K562 (cell line): ENCODE data around the gene AZU1. TPM values are rescaled to one million over a fixed set of nuclear protein-coding genes. Genes with fewer than 3 reads are reported as not detected.
A peak's percentile ranks its signal among the peaks of the same experiment; 100 is the strongest.

Experiments used
- BHLHE40 ChIP-seq: IDR thresholded peaks from 2 replicates; pipeline ENCODE4 v1.6.1; 2011; ENCODE audit warnings: low read length, improper control_type of control experiment
- CBFA2T3 ChIP-seq: fragments of 450-650 bp; IDR thresholded peaks from 2 replicates; pipeline ENCODE4 v1.6.1; 2017
- CREB1 ChIP-seq, 2 experiments: sonication (generic) in 1 of 2; formaldehyde crosslinking in 1 of 2; IDR thresholded peaks; 2 replicates each; pipeline versions ENCODE4 v1.6.1 to v1.8.0; 2012 to 2022; ENCODE audit warnings: inconsistent platforms in 1 of 2, mild to moderate bottlenecking in 1 of 2, missing genetic modification reagents in 1 of 2, moderate library complexity in 1 of 2
- CTBP1 ChIP-seq: fragments of 450-650 bp; IDR thresholded peaks from 2 replicates; pipeline ENCODE4 v1.6.1; 2016; ENCODE audit warnings: borderline replicate concordance
- E2F6 ChIP-seq, 2 experiments: IDR thresholded peaks; 2 replicates each; pipeline ENCODE4 v1.6.1; 2011; ENCODE audit warnings: borderline replicate concordance in 1 of 2, control low read depth in 1 of 2, low read depth in 1 of 2, low read length in 1 of 2, mild to moderate bottlenecking in 1 of 2, mixed read lengths in 1 of 2, moderate library complexity in 1 of 2; ENCODE audit not compliant: insufficient read depth in 1 of 2, insufficient read length in 1 of 2, poor library complexity in 1 of 2, severe bottlenecking in 1 of 2; ENCODE audit errors: extremely low read depth in 1 of 2
- MAX ChIP-seq: sonication (generic); formaldehyde crosslinking; IDR thresholded peaks from 2 replicates; pipeline ENCODE4 v1.9.0; 2022; ENCODE audit warnings: mild to moderate bottlenecking, missing genetic modification reagents
- SAFB ChIP-seq: fragments of 200-400 bp; formaldehyde crosslinking; IDR thresholded peaks from 2 replicates; pipeline ENCODE4 v1.6.1; 2017; ENCODE audit warnings: low read depth, low read length, borderline replicate concordance
- SLC30A9 ChIP-seq: fragments of 250-450 bp; sonication (Bioruptor Pico); IDR thresholded peaks from 2 replicates; pipeline ENCODE4 v1.8.0; 2022; ENCODE audit warnings: mild to moderate bottlenecking, moderate library complexity
- SP1 ChIP-seq: sonication (generic); formaldehyde crosslinking; IDR thresholded peaks from 2 replicates; pipeline ENCODE4 v1.8.1; 2022; ENCODE audit warnings: mild to moderate bottlenecking, missing genetic modification reagents
- SRF ChIP-seq, 2 experiments: fragments of 250-450, 450-650 bp in 1 of 2; sonication (Bioruptor Pico) in 1 of 2; sonication (generic) in 1 of 2; formaldehyde crosslinking; IDR thresholded peaks; 2 replicates each; pipeline versions ENCODE4 v1.5.0 to v1.5.1; 2020 to 2022; ENCODE audit warnings: mild to moderate bottlenecking in 1 of 2, missing genetic modification reagents in 1 of 2
- TFE3 ChIP-seq: fragments of 450-650 bp; formaldehyde crosslinking; IDR thresholded peaks from 2 replicates; pipeline ENCODE4 v1.4.0; 2020; ENCODE audit warnings: mild to moderate bottlenecking, mixed read lengths
- USF1 ChIP-seq: sonication (generic); formaldehyde crosslinking; IDR thresholded peaks from 2 replicates; pipeline ENCODE4 v1.9.0; 2022; ENCODE audit warnings: mild to moderate bottlenecking, missing genetic modification reagents
- XRCC3 ChIP-seq: fragments of 450-650 bp; IDR thresholded peaks from 2 replicates; pipeline ENCODE4 v1.6.1; 2017; ENCODE audit warnings: mild to moderate bottlenecking, moderate library complexity
- polyA plus RNA-seq, 8 experiments: library from polyadenylated mRNA; depleted of rRNA in 4 of 8; stranded (reverse) in 5 of 8; unstranded in 3 of 8; fragments of >200 nt; fragmentation: Nextera tagmentation in 2 of 8; fragmentation: Illumina TruSeq in 1 of 8; extraction: Ambion mirVana in 2 of 8; extraction: Trizol in 1 of 8; gene quantifications; 2 replicates each; pipeline versions ENCODE4 v1.2.1 to v1.2.3, GENCODE V29; 2011 to 2014; ENCODE audit warnings: inconsistent platforms in 1 of 8, missing spikeins in 1 of 8
- total RNA-seq, 7 experiments: library from RNA; depleted of rRNA in 6 of 7; stranded (reverse); fragments of >200 nt in 6 of 7; fragmentation: Illumina TruSeq in 2 of 7; extraction: Trizol in 2 of 7; gene quantifications; 2 replicates each; pipeline versions ENCODE4 v1.2.1 to v1.2.3, GENCODE V29; 2011 to 2021; ENCODE audit warnings: low replicate concordance in 1 of 7

Gene AZU1
- total and polyA plus RNA-seq, 9 of the 15 experiments (the other 6 are each of a cell fraction or from before 2014, with no cell fraction given) = 0.29 to 1.9 (median 0.59) TPM; not detected in 3

- TF ChIP-seq USF1 (CRISPR knock-in tag) = no peak
- TF ChIP-seq E2F6 (IDR thresholded peaks at IDR 0.05; ENCODE audit: borderline replicate concordance in 1 of 2, extremely low read depth in 1 of 2, insufficient read depth in 1 of 2, insufficient read length in 1 of 2, low read depth in 1 of 2, low read length in 1 of 2, poor library complexity in 1 of 2, severe bottlenecking in 1 of 2) = peak; percentile 83 to 91
- TF ChIP-seq TFE3 (CRISPR knock-in tag) = no peak
- no peak for TF ChIP-seq XRCC3
- peak; percentile 84 for TF ChIP-seq MAX (CRISPR knock-in tag)
- 0 out of 2 replicates have a peak, but pooled peaks have one; percentile 8 for TF ChIP-seq CTBP1
- 0 out of 2 replicates have a peak, but pooled peaks have one; percentile 69 for TF ChIP-seq SP1 (CRISPR knock-in tag)
- 0 out of 4 replicates have a peak, but pooled peaks of 1 of the 2 experiments have one; percentile 16 for TF ChIP-seq SRF (CRISPR knock-in tag; IDR thresholded peaks at IDR 0.05)
- peak; percentile 31; the same call in 1 of the 2 replicates for TF ChIP-seq SAFB
- no peak for TF ChIP-seq CBFA2T3
- TF ChIP-seq CREB1 (IDR thresholded peaks at IDR 0.05) = no peak
- peak; percentile 28; the same call in 1 of the 2 replicates for TF ChIP-seq CREB1 (CRISPR knock-in tag; IDR thresholded peaks at IDR 0.05)
- 0 out of 2 replicates have a peak, but pooled peaks have one; percentile 16 for TF ChIP-seq BHLHE40
- no peak for TF ChIP-seq SLC30A9 (CRISPR knock-in tag)
Observed at GRCh38 chr19:843180-843835, 15.7 kb downstream of the AZU1 start (continued).
